Cardiac fibroblast (primary cell): ENCODE results near the gene GPR32.

Experiments
- DNase-seq, 2 donors: peaks; one replicate each; pipeline versions ENCODE4 v3.0.0 to v3.0.0-alpha.2; 2010; ENCODE audit warnings: low read depth in 2 of 2
- H3K4me3 ChIP-seq, 2 donors: replicated peaks in 1 of 2; 1 replicate in 1 of 2; 2 replicates in 1 of 2; pipeline ENCODE4 v1.5.1; 2011; ENCODE audit warnings: low read depth in 2 of 2, low read length in 2 of 2, mild to moderate bottlenecking in 2 of 2, moderate library complexity in 1 of 2
- CTCF ChIP-seq: IDR thresholded peaks from one replicate; pipeline ENCODE4 v1.5.1; 2011; ENCODE audit warnings: low read depth, mild to moderate bottlenecking, low read length, inconsistent platforms

Gene GPR32

GRCh38 chr19:50814883-50815282 is 44.6 kb downstream of the GPR32 start:
- DNase-seq: no peak
- no peak for TF ChIP-seq CTCF
- no peak overlapping the region for H3K4me3 ChIP-seq

DNA sequence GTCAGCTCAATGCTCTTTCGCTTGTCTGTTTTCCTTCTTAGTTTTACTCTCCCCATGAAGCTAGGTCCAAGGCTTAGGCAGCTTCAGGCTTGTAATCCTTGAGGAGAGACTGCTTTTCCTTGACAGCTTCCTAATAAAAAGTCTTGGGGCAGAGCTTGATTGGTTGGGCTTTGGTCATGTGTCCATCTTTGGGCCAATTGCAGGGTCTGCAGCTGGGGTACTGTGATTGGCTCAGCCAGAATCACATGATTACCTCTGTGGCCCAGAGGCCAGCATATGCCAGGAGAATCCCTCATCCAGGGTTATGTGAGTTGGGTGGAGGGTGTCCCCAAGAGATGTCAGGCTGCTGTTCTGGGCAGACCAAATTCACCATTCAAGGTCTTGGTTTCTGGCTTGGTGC is 45.2 kb downstream of the GPR32 start:
- TF ChIP-seq CTCF: no peak
- H3K4me3 ChIP-seq: no peak overlapping the region
- DNase-seq: no peak

GRCh38 chr19:50817941-50818858 is 47.9 kb downstream of the GPR32 start:
- H3K4me3 ChIP-seq: peak overlapping the region; percentile 41 to 43
- peak in 1 of 2 donors; percentile 24 for DNase-seq
- no peak for TF ChIP-seq CTCF

GRCh38 chr19:50818859-50819472 is 48.7 kb downstream of the GPR32 start:
- TF ChIP-seq CTCF: no peak
- no peak for DNase-seq
- H3K4me3 ChIP-seq: no peak overlapping the region

DNA sequence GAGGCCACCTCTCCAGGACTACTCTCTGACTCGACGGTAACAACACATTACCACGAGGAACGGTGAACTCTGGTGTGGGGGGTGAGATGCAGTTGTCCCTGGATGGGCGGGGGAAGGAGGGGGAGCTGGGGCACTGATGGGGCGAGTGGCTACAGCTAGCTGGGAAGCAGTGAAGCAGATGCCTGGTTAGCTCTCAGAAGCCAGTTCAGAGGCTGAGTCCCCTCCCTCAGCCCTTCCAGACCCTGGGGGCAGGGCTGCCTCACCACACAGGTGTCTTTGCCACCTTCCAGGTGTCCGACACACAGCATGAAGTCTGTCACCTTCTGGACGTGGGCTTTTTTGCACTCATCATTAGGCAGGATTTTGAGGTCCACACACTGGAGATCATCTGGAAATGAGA is 49.4 kb downstream of the GPR32 start:
- no peak overlapping the region for H3K4me3 ChIP-seq
- TF ChIP-seq CTCF: no peak

GRCh38 chr19:50820086-50820485 is 49.8 kb downstream of the GPR32 start:
- no peak for TF ChIP-seq CTCF
- no peak for DNase-seq
- no peak overlapping the region for H3K4me3 ChIP-seq

More for the DNA sequence above, 49.4 kb downstream of the GPR32 start:
- DNase-seq: no peak
